ENCODE results near the gene FAM151B. TPM values are rescaled to one million over a fixed set of nuclear protein-coding genes. Genes with fewer than 3 reads are reported as not detected.

The FAM151B gene
- total and polyA plus RNA-seq, 10 of the 15 experiments (the other 5 are each of a cell fraction or from before 2014, with no cell fraction given), result 0.05 to 0.79 (median 0.22) TPM

GRCh38 chr5:80573062-80573461, 85.2 kb downstream of the FAM151B start:
- CTCF ChIA-PET, result no interaction called here
- H3K4me1 ChIP-seq (ENCODE audit: control insufficient read depth, insufficient read depth, low read length), result no peaks in the 10 kb centered on the region; the same call in 1 of the 2 replicates
- TF ChIP-seq NBN (IDR thresholded peaks at IDR 0.05), result no peak
- no peak for TF ChIP-seq PAX5 (IDR thresholded peaks at IDR 0.05; ENCODE audit: borderline replicate concordance, low read depth, low read length)
- TF ChIP-seq, protein P1, sequence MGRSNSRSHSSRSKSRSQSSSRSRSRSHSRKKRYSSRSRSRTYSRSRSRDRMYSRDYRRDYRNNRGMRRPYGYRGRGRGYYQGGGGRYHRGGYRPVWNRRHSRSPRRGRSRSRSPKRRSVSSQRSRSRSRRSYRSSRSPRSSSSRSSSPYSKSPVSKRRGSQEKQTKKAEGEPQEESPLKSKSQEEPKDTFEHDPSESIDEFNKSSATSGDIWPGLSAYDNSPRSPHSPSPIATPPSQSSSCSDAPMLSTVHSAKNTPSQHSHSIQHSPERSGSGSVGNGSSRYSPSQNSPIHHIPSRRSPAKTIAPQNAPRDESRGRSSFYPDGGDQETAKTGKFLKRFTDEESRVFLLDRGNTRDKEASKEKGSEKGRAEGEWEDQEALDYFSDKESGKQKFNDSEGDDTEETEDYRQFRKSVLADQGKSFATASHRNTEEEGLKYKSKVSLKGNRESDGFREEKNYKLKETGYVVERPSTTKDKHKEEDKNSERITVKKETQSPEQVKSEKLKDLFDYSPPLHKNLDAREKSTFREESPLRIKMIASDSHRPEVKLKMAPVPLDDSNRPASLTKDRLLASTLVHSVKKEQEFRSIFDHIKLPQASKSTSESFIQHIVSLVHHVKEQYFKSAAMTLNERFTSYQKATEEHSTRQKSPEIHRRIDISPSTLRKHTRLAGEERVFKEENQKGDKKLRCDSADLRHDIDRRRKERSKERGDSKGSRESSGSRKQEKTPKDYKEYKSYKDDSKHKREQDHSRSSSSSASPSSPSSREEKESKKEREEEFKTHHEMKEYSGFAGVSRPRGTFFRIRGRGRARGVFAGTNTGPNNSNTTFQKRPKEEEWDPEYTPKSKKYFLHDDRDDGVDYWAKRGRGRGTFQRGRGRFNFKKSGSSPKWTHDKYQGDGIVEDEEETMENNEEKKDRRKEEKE (IDR thresholded peaks at IDR 0.05), result no peak
- TF ChIP-seq MYC (IDR thresholded peaks at IDR 0.05; ENCODE audit: insufficient read depth, insufficient read length, insufficient replicate concordance, low read length, severe bottlenecking), result no peak
- ATAC-seq, result no peak
- no peaks in the 10 kb centered on the region for H4K20me1 ChIP-seq (ENCODE audit: control insufficient read depth, insufficient read depth)
- WGBS (ENCODE audit: insufficient coverage, insufficient replicate concordance, low lambda C conversion rate, missing lambda C conversion rate), result 24% methylated on average over 3 of the region's 3 CpGs
- no peak overlapping the region for H2AFZ ChIP-seq (ENCODE audit: control insufficient read depth, low read depth, low read length)
- H3K9ac ChIP-seq (ENCODE audit: control insufficient read depth, insufficient read depth, low read length), result no peak overlapping the region
- H3K9me3 ChIP-seq (replicated peaks; ENCODE audit: control insufficient read depth, insufficient read depth, low read length), result no peaks in the 10 kb centered on the region
- DNase-seq (ENCODE audit: low read depth, low spot score), result no peak
- peaks cover 6 to 12% of the 10 kb centered on the region in 2 experiments for H3K27me3 ChIP-seq (replicated peaks in 1 of 2; ENCODE audit: control insufficient read depth in 2 of 2, insufficient read depth in 2 of 2, low read length in 1 of 2)
- H3K79me2 ChIP-seq (ENCODE audit: control insufficient read depth, insufficient read depth, low read length), result no peaks in the 10 kb centered on the region
- SMC1A ChIA-PET (ENCODE audit: uncharacterized antibody, unreplicated experiment), result no interaction called here
- H3K27ac ChIP-seq (ENCODE audit: control insufficient read depth, insufficient read depth), result no peak overlapping the region
- RAD21 ChIA-PET (ENCODE audit: unreplicated experiment), result no interaction called here
- no peak overlapping the region for H3K4me3 ChIP-seq
- POLR2A ChIA-PET, result no interaction called here
- FAIRE-seq, result no peak
- no peaks in the 10 kb centered on the region for H3K36me3 ChIP-seq (ENCODE audit: control insufficient read depth in 2 of 2, insufficient read depth in 2 of 2, low read length in 1 of 2)
- in situ Hi-C loops (cut with MboI), result no loop called here
- H3K4me2 ChIP-seq (ENCODE audit: control insufficient read depth, insufficient read depth), result no peak overlapping the region
- intact Hi-C loops (cut with micrococcal nuclease; ENCODE audit: unreplicated experiment), result no loop called here
- BruUV-seq (replicated peaks), result no TSS peak

DNA sequence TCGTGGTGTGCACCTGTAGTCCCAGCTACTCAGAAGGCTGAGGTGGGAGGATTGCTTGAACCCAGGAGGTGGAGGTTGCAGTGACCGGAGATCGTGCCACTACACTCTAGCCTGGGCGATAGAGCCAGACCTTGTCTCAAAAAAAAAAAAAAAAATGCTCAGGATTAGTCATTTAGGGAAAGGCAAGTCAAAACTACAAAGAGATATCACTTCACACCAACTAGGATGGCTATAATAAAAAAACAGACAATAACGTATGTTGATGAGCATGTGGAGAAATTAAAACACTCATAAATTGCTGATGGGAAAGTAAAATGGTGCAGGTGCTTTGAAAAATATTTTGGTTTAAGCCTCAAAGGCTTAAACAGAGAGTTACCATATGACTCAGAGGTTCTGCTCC, 88.5 kb downstream of the FAM151B start:
- ATAC-seq (peak; percentile 65), FAIRE-seq (no peak), DNase-seq (ENCODE audit: low read depth, low spot score) (no peak)
- H3K4me2 ChIP-seq (ENCODE audit: control insufficient read depth, insufficient read depth), result no peak overlapping the region
- RAD21 ChIA-PET (ENCODE audit: unreplicated experiment), result no interaction called here
- in situ Hi-C loops (cut with MboI), result no loop called here
- SMC1A ChIA-PET (ENCODE audit: uncharacterized antibody, unreplicated experiment), result no interaction called here
- BruUV-seq (replicated peaks), result no TSS peak
- no peaks in the 10 kb centered on the region for H3K79me2 ChIP-seq (ENCODE audit: control insufficient read depth, insufficient read depth, low read length)
- POLR2A ChIA-PET, result no interaction called here
- no peak overlapping the region for H3K9ac ChIP-seq (ENCODE audit: control insufficient read depth, insufficient read depth, low read length)
- H3K4me3 ChIP-seq, result no peak overlapping the region
- H3K27ac ChIP-seq (ENCODE audit: control insufficient read depth, insufficient read depth), result no peak overlapping the region
- CTCF ChIA-PET, result no interaction called here
- H3K4me1 ChIP-seq (ENCODE audit: control insufficient read depth, insufficient read depth, low read length), result no peaks in the 10 kb centered on the region
- intact Hi-C loops (cut with micrococcal nuclease; ENCODE audit: unreplicated experiment), result no loop called here
- H3K27me3 ChIP-seq (replicated peaks in 1 of 2; ENCODE audit: control insufficient read depth in 2 of 2, insufficient read depth in 2 of 2, low read length in 1 of 2), result peaks cover 0 to under 1% of the 10 kb centered on the region in 2 experiments; a peak in 1 of 4 replicates
- H2AFZ ChIP-seq (ENCODE audit: control insufficient read depth, low read depth, low read length), result no peak overlapping the region
- H3K36me3 ChIP-seq (ENCODE audit: control insufficient read depth in 2 of 2, insufficient read depth in 2 of 2, low read length in 1 of 2), result no peaks in the 10 kb centered on the region
- H4K20me1 ChIP-seq (ENCODE audit: control insufficient read depth, insufficient read depth), result no peaks in the 10 kb centered on the region
- no peaks in the 10 kb centered on the region for H3K9me3 ChIP-seq (replicated peaks; ENCODE audit: control insufficient read depth, insufficient read depth, low read length)
- 4% methylated on average over 5 of the region's 5 CpGs for WGBS (ENCODE audit: insufficient coverage, insufficient replicate concordance, low lambda C conversion rate, missing lambda C conversion rate)
- TF ChIP-seq ZNF384 (IDR thresholded peaks at IDR 0.05; ENCODE audit: borderline replicate concordance, low read depth, low read length) (peak; percentile 36; the same call in 1 of the 2 replicates), CTCF (IDR thresholded peaks at IDR 0.05 in 2 of 3, conservative IDR thresholded peaks at IDR 0.05 in 1 of 3; ENCODE audit: control insufficient read depth in 2 of 3, extremely low read depth in 1 of 3, insufficient read depth in 1 of 3, low read depth in 3 of 3, low read length in 3 of 3) (no peak), IRF4 (IDR thresholded peaks at IDR 0.05; ENCODE audit: low read depth, low read length) (peak; percentile 64; the same call in 1 of the 2 replicates), TCF7 (IDR thresholded peaks at IDR 0.05; ENCODE audit: borderline replicate concordance) (peak; percentile 57; the same call in 1 of the 2 replicates)
- TF ChIP-seq, protein P2, sequence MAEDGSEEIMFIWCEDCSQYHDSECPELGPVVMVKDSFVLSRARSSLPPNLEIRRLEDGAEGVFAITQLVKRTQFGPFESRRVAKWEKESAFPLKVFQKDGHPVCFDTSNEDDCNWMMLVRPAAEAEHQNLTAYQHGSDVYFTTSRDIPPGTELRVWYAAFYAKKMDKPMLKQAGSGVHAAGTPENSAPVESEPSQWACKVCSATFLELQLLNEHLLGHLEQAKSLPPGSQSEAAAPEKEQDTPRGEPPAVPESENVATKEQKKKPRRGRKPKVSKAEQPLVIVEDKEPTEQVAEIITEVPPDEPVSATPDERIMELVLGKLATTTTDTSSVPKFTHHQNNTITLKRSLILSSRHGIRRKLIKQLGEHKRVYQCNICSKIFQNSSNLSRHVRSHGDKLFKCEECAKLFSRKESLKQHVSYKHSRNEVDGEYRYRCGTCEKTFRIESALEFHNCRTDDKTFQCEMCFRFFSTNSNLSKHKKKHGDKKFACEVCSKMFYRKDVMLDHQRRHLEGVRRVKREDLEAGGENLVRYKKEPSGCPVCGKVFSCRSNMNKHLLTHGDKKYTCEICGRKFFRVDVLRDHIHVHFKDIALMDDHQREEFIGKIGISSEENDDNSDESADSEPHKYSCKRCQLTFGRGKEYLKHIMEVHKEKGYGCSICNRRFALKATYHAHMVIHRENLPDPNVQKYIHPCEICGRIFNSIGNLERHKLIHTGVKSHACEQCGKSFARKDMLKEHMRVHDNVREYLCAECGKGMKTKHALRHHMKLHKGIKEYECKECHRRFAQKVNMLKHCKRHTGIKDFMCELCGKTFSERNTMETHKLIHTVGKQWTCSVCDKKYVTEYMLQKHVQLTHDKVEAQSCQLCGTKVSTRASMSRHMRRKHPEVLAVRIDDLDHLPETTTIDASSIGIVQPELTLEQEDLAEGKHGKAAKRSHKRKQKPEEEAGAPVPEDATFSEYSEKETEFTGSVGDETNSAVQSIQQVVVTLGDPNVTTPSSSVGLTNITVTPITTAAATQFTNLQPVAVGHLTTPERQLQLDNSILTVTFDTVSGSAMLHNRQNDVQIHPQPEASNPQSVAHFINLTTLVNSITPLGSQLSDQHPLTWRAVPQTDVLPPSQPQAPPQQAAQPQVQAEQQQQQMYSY (CRISPR knock-in tag; IDR thresholded peaks at IDR 0.05), result no peak

Data from GM12878 (cell line).